HEK293T (cell line): Measurements from ENCODE around the gene TCF3.

ENCODE experiments used
- CTCF ChIA-PET: fragments of 350-600 bp; formaldehyde crosslinking; extraction: SDS; loops from one replicate; lab custom pipeline; 2021; ENCODE audit warnings: antibody characterized with exemption, inconsistent platforms; lab: Yijun Ruan, JAX
- POLR2A ChIA-PET: fragments of 350-600 bp; formaldehyde crosslinking; extraction: SDS; loops from one replicate; lab custom pipeline; 2020; ENCODE audit warnings: antibody characterized with exemption, inconsistent platforms; lab: Yijun Ruan, JAX
- DNase-seq: peaks from one replicate; pipeline ENCODE4 v3.0.0; 2012; ENCODE audit warnings: mixed read lengths; ENCODE audit errors: extremely low spot score
- ARNT ChIP-seq: fragments of 450-650 bp; IDR thresholded peaks from 2 replicates; pipeline ENCODE4 v1.6.1; 2017; ENCODE audit warnings: mild to moderate bottlenecking
- BHLHE40 ChIP-seq: fragments of 450-650 bp; IDR thresholded peaks from 2 replicates; pipeline ENCODE4 v1.6.1; 2016; ENCODE audit warnings: mild to moderate bottlenecking, moderate library complexity, borderline replicate concordance
- CTBP1 ChIP-seq: fragments of 450-650 bp; IDR thresholded peaks from 2 replicates; pipeline ENCODE4 v1.6.1; 2016; ENCODE audit warnings: borderline replicate concordance
- ELF4 ChIP-seq: fragments of 450-650 bp; IDR thresholded peaks from 2 replicates; pipeline ENCODE4 v1.6.1; 2017; ENCODE audit warnings: antibody characterized with exemption
- FOXA1 ChIP-seq: fragments of 450-650 bp; IDR thresholded peaks from 2 replicates; pipeline ENCODE4 v1.6.1; 2016; ENCODE audit warnings: mild to moderate bottlenecking
- FOXK2 ChIP-seq: fragments of 450-650 bp; IDR thresholded peaks from 2 replicates; pipeline ENCODE4 v1.6.1; 2016; ENCODE audit warnings: mild to moderate bottlenecking
- FOXM1 ChIP-seq: fragments of 450-650 bp; IDR thresholded peaks from 2 replicates; pipeline ENCODE4 v1.6.1; 2017; ENCODE audit warnings: mild to moderate bottlenecking, borderline replicate concordance
- HDGF ChIP-seq: fragments of 450-650 bp; IDR thresholded peaks from 2 replicates; pipeline ENCODE4 v1.6.1; 2017; ENCODE audit warnings: antibody characterized with exemption, borderline replicate concordance
- L3MBTL2 ChIP-seq: fragments of 450-650 bp; conservative IDR thresholded peaks from 2 replicates; pipeline ENCODE4 v1.6.1; 2016; ENCODE audit warnings: mild to moderate bottlenecking
- LEF1 ChIP-seq: fragments of 450-650 bp; IDR thresholded peaks from 2 replicates; pipeline ENCODE4 v1.6.1; 2017; ENCODE audit warnings: mild to moderate bottlenecking, borderline replicate concordance
- NFRKB ChIP-seq: fragments of 450-650 bp; IDR thresholded peaks from 2 replicates; pipeline ENCODE4 v1.6.1; 2016; ENCODE audit warnings: mild to moderate bottlenecking, moderate library complexity
- SP1 ChIP-seq: fragments of 450-650 bp; IDR thresholded peaks from 2 replicates; pipeline ENCODE4 v1.6.1; 2017
- SUZ12 ChIP-seq: fragments of 450-650 bp; IDR thresholded peaks from 2 replicates; pipeline ENCODE4 v1.6.1; 2016; ENCODE audit warnings: mild to moderate bottlenecking
- TARDBP ChIP-seq: fragments of 450-650 bp; IDR thresholded peaks from 2 replicates; pipeline ENCODE4 v1.6.1; 2016
- ZNF384 ChIP-seq: fragments of 450-650 bp; IDR thresholded peaks from 2 replicates; pipeline ENCODE4 v1.6.1; 2016
- TF ChIP-seq, protein P1 (sequence below): fragments of 450-650 bp; IDR thresholded peaks from 2 replicates; pipeline ENCODE4 v1.6.1; 2016

Gene TCF3

DNA sequence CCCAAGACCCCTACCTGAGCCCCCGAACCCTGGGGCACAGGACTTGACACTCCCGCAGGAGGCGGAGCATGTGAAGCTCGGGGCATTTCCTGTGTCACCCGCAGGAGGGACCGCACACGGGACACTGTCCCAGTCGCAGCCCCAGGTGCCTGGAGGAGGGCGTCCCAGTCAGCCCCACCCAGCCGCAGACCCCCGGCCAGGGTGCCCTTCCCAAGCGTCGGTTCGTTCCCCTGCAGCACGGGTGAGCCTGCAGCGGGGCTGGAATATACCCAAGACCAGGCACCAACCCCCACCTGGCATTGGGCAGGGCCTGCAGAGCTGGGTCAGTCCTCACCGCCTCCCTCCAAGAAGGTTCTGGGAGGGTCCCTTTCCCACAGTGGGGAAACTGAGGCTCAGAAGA is 21.6 kb downstream of the TCF3 start:
- CTCF ChIA-PET: no interaction called here
- TF ChIP-seq SP1 (no peak), HDGF (no peak)
- TF ChIP-seq, protein P1, sequence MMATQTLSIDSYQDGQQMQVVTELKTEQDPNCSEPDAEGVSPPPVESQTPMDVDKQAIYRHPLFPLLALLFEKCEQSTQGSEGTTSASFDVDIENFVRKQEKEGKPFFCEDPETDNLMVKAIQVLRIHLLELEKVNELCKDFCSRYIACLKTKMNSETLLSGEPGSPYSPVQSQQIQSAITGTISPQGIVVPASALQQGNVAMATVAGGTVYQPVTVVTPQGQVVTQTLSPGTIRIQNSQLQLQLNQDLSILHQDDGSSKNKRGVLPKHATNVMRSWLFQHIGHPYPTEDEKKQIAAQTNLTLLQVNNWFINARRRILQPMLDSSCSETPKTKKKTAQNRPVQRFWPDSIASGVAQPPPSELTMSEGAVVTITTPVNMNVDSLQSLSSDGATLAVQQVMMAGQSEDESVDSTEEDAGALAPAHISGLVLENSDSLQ: no peak
- POLR2A ChIA-PET: no interaction called here
- no peak for DNase-seq

DNA sequence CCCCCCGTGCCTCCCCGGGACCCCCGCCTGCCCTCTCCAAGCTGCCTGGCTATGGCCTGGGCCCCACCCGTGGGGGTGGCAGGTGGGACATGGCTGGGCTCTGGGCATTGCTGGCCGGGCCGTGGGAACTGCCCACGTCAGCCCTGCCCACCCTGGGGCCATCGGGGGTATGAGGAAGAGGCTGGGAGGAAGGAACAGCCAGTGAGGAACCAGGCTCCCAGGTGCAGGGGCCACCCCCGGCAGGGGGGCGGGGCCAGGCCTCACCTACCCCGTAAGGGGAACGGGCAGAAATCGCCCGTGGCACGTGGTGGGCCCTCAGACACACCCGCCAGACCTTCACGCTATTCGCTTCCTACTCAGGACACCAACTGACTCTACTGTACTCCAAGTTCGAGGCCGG is 22.4 kb downstream of the TCF3 start:
- DNase-seq: no peak
- TF ChIP-seq, protein P1: no peak
- no peak for TF ChIP-seq ELF4
- TF ChIP-seq HDGF: no peak
- no peak for TF ChIP-seq BHLHE40
- no peak for TF ChIP-seq FOXK2
- no peak for TF ChIP-seq LEF1
- no peak for TF ChIP-seq ARNT
- no peak for TF ChIP-seq CTBP1
- no peak for TF ChIP-seq FOXA1
- no peak for TF ChIP-seq FOXM1
- TF ChIP-seq SUZ12: no peak
- TF ChIP-seq L3MBTL2: no peak
- TF ChIP-seq NFRKB: no peak
- POLR2A ChIA-PET: no interaction called here
- CTCF ChIA-PET: no interaction called here

DNA sequence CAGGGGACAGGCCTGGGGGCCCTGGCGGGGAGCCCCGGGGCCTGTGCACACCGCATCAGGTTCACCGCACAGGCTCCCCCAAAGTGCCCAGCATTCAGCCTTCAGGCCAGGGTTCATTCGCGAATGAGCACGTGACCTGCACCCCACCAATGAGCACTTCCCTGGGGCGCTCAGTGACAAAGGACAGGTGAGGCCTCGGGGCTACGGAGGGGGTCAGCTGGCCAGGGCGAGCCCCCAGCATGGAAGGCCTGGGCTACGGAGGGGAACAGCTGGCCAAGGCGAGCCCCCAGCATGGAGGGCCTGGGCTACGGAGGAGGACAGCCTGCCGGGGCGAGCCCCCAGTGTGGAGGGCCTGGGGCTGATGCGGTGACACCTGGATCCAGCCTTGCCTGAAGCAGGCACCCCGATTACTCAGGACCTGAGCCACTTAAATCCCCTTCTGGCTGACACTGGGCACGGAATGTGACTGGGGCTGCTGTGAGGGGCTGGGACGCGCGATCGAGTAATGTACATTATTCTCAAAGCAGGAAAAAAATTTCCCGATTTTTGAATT is 23.1 kb downstream of the TCF3 start:
- TF ChIP-seq FOXA1 (no peak), FOXM1 (no peak), LEF1 (no peak), SP1 (no peak)
- DNase-seq: no peak
- POLR2A ChIA-PET: no interaction called here
- CTCF ChIA-PET: no interaction called here

DNA sequence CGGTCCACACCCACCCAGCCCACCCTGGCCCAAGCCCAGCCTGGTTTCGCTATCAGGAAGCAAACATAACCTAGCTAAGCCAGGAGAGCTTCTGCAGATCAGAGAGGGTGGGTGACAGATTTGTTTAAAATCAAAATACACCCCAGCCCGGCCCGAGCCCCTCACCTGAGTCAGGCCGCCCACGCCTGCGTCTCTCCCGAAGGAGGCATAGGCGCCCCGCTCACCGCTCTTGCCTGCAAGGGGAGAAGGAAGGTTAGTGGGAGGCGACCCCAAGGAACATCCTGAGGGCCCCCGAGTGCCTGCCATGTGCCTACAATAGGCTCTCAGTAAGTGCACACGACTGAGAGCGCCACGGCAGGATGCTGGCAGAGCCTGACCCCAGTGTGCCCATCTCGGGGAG is 25.2 kb downstream of the TCF3 start:
- ChIA-PET CTCF (no interaction called here), POLR2A (no interaction called here)
- TF ChIP-seq FOXM1: no peak
- no peak for TF ChIP-seq CTBP1
- no peak for TF ChIP-seq ELF4
- TF ChIP-seq LEF1: no peak
- TF ChIP-seq TARDBP: no peak
- no peak for DNase-seq

DNA sequence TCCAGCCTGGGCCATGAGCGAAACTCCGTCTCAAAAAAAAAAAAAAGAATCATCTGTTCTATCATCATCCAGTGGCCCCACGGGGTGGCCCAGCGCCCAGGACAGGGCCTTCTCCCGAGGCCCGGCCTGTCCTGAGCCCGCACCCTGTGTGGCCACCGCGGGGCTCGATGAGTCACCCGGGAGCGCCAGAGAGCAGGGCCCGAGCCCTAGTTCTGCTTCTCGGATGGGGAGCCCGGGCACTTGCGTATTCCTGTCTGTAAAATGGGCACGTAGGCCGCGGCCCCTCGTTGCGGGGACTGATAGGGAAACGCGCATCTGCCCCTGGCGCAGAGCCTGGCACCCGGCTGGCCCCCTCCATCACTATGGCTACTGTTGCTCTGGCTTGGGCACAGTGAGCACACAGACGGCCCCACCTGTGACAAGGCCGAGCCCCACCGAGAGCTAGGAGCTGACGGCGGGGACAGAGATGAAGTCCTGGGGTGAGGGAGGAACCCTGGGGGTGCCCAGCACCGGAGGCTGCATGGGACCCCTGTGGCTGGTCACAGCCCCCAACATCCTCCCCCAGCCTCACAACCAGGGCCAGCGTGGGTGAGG is 25.9 kb downstream of the TCF3 start:
- no peak for DNase-seq
- no peak for TF ChIP-seq LEF1
- no peak for TF ChIP-seq FOXM1
- TF ChIP-seq NFRKB: no peak
- TF ChIP-seq CTBP1: no peak
- no peak for TF ChIP-seq SUZ12
- TF ChIP-seq FOXA1: no peak
- no peak for TF ChIP-seq HDGF
- no peak for TF ChIP-seq TARDBP
- TF ChIP-seq, protein P1: no peak
- TF ChIP-seq ARNT: no peak
- no peak for TF ChIP-seq ZNF384
- TF ChIP-seq FOXK2: no peak
- TF ChIP-seq L3MBTL2: no peak
- TF ChIP-seq BHLHE40: no peak
- TF ChIP-seq SP1: no peak
- TF ChIP-seq ELF4: no peak
- ChIA-PET POLR2A (no interaction called here), CTCF (no interaction called here)

DNA sequence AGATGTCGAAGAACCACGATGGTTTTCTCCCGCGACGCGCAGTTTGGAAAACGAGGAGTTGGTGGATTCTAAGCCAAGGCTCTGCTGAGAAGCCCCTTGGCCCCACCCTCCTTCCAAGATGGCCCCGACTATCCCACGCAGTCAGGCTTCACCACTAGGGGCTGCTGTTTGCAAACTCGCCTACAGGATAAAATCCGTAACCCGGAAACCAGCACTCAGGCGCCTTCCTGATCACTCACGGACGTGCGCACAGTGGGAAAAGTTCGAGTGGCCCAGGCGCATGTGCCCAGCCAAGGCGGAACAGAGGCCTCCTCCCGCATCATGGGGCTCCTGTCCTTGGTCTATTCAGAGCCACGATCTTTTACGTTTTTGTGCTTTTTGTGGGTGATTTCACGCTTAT is 28.0 kb downstream of the TCF3 start:
- POLR2A ChIA-PET: no interaction called here
- peak; percentile 81 for DNase-seq
- CTCF ChIA-PET: no interaction called here
- TF ChIP-seq SP1: no peak
- no peak for TF ChIP-seq ELF4
- no peak for TF ChIP-seq ZNF384
- TF ChIP-seq TARDBP: no peak
- no peak for TF ChIP-seq ARNT
- no peak for TF ChIP-seq FOXA1
- TF ChIP-seq LEF1: no peak
- TF ChIP-seq, protein P1: no peak
- no peak for TF ChIP-seq HDGF
- TF ChIP-seq NFRKB: no peak
- no peak for TF ChIP-seq L3MBTL2
- TF ChIP-seq CTBP1: no peak
- no peak for TF ChIP-seq FOXK2
- no peak for TF ChIP-seq SUZ12
- TF ChIP-seq BHLHE40: no peak
- TF ChIP-seq FOXM1: no peak
